IPS-NIHi7 (cell line): ENCODE data around the gene FGR.
"Not testable (repeated sequence)": the region's sequence is repeated elsewhere in the genome, so short reads cannot be mapped to it uniquely, and the experiment has no call there.

ENCODE experiments used
- DNase-seq: peaks from one replicate; pipeline ENCODE4 v3.0.0; 2012; ENCODE audit warnings: mixed read lengths; ENCODE audit errors: extremely low spot score

FGR gene

GRCh38 chr1:27635396-27636142 lies 584 bp upstream of the FGR start:
- no peak for DNase-seq

- DNase-seq: no peak
These were observed 604 bp downstream of the FGR start for GRCh38 chr1:27634177-27634984.

- DNase-seq: no peak
These were observed 1.3 kb downstream of the FGR start for GRCh38 chr1:27633640-27634176.

- no peak for DNase-seq
These were observed 1.7 kb downstream of the FGR start for GRCh38 chr1:27633298-27633610.

GRCh38 chr1:27632387-27633297 lies 2.3 kb downstream of the FGR start:
- DNase-seq: no peak

- DNase-seq: no peak
These were observed 4.0 kb downstream of the FGR start for GRCh38 chr1:27630859-27631491.

- no peak for DNase-seq
These were observed 6.3 kb downstream of the FGR start for GRCh38 chr1:27628712-27629111.

- DNase-seq: not testable (repeated sequence)
These were observed 7.3 kb downstream of the FGR start for GRCh38 chr1:27627733-27628132.

- DNase-seq: no peak
These were observed 7.9 kb downstream of the FGR start for GRCh38 chr1:27627061-27627460.

- no peak for DNase-seq
These were observed 8.7 kb downstream of the FGR start for GRCh38 chr1:27626031-27626935.

- DNase-seq: no peak
These were observed 10.4 kb downstream of the FGR start for GRCh38 chr1:27624467-27625178.

GRCh38 chr1:27623327-27624212 lies 11.4 kb downstream of the FGR start:
- DNase-seq: no peak

GRCh38 chr1:27622828-27623227 lies 12.2 kb downstream of the FGR start:
- no peak for DNase-seq

GRCh38 chr1:27621051-27621920 lies 13.7 kb downstream of the FGR start:
- no peak for DNase-seq

GRCh38 chr1:27619782-27620438 lies 15.1 kb downstream of the FGR start:
- not testable (repeated sequence) for DNase-seq

GRCh38 chr1:27618341-27619082 lies 16.5 kb downstream of the FGR start:
- no peak for DNase-seq
